Fibroblast of lung (primary cell): ENCODE data around the gene ZNF697. TPM values are rescaled to one million over a fixed set of nuclear protein-coding genes. Genes with fewer than 3 reads are reported as not detected.

ENCODE experiments used
- DNase-seq, 2 donors: peaks; one replicate each; pipeline versions ENCODE4 v3.0.0 to v3.0.0-alpha.2; 2010; ENCODE audit warnings: low read depth in 2 of 2
- H2AFZ ChIP-seq: 2 replicates; pipeline ENCODE4 v1.5.1; 2012; ENCODE audit warnings: low read length, control low read depth, inconsistent platforms
- H3K27ac ChIP-seq: 2 replicates; pipeline ENCODE4 v1.5.1; 2011; ENCODE audit warnings: low read length, control low read depth; ENCODE audit not compliant: insufficient read depth
- H3K27me3 ChIP-seq: 2 replicates; pipeline ENCODE4 v1.5.1; 2011; ENCODE audit warnings: mild to moderate bottlenecking, low read length; ENCODE audit not compliant: control insufficient read depth, insufficient read depth
- H3K36me3 ChIP-seq: 2 replicates; pipeline ENCODE4 v1.5.1; 2011; ENCODE audit warnings: low read length; ENCODE audit not compliant: control insufficient read depth, insufficient read depth
- H3K4me1 ChIP-seq: 2 replicates; pipeline ENCODE4 v1.5.1; 2011; ENCODE audit warnings: low read length; ENCODE audit not compliant: control insufficient read depth, insufficient read depth; ENCODE audit errors: extremely low read depth
- H3K4me2 ChIP-seq: 2 replicates; pipeline ENCODE4 v1.5.1; 2011; ENCODE audit warnings: low read length, control low read depth; ENCODE audit not compliant: insufficient read depth; ENCODE audit errors: extremely low read depth
- H3K4me3 ChIP-seq, 4 experiments: fragments of 200-600 bp in 1 of 4; sonication (generic) in 1 of 4; replicated peaks in 1 of 4; 2 replicates each; pipeline ENCODE4 v1.5.1; 2011 to 2016; ENCODE audit warnings: low read length in 4 of 4, low read depth in 3 of 4, mild to moderate bottlenecking in 3 of 4, control low read depth in 2 of 4, inconsistent platforms in 1 of 4, mixed read lengths in 1 of 4; ENCODE audit not compliant: insufficient read depth in 1 of 4; ENCODE audit errors: control extremely low read depth in 1 of 4
- H3K79me2 ChIP-seq: 2 replicates; pipeline ENCODE4 v1.5.1; 2012; ENCODE audit warnings: mild to moderate bottlenecking, low read length, inconsistent platforms; ENCODE audit not compliant: control insufficient read depth, insufficient read depth
- H3K9ac ChIP-seq: 2 replicates; pipeline ENCODE4 v1.5.1; 2011; ENCODE audit warnings: mild to moderate bottlenecking, low read length, control low read depth; ENCODE audit not compliant: insufficient read depth
- H3K9me3 ChIP-seq: 2 replicates; pipeline ENCODE4 v1.5.1; 2012; ENCODE audit warnings: low read depth, low read length; ENCODE audit not compliant: control insufficient read depth, insufficient read depth
- H4K20me1 ChIP-seq: 2 replicates; pipeline ENCODE4 v1.5.1; 2011; ENCODE audit warnings: low read length; ENCODE audit not compliant: control insufficient read depth, insufficient read depth; ENCODE audit errors: extremely low read depth
- CTCF ChIP-seq, 2 donors: IDR thresholded peaks in 1 of 2; conservative IDR thresholded peaks in 1 of 2; 1 replicate in 1 of 2; 2 replicates in 1 of 2; pipeline ENCODE4 v1.5.1; 2011 to 2012; ENCODE audit warnings: low read length in 2 of 2, control low read depth in 1 of 2, inconsistent platforms in 1 of 2, low read depth in 1 of 2, mild to moderate bottlenecking in 1 of 2
- EZH2 ChIP-seq: IDR thresholded peaks from 2 replicates; pipeline ENCODE4 v1.5.1; 2012; ENCODE audit warnings: low read length, control low read depth, mild to moderate bottlenecking; ENCODE audit errors: missing control alignments
- polyA plus RNA-seq, 2 donors: library from polyadenylated mRNA; depleted of rRNA in 1 of 2; stranded (reverse) in 1 of 2; unstranded in 1 of 2; fragments of >200 nt; gene quantifications; 2 replicates each; pipeline ENCODE4 v1.2.1, GENCODE V29; 2011 to 2012; ENCODE audit warnings: missing spikeins in 1 of 2
- total RNA-seq: library from RNA; depleted of rRNA; stranded (reverse); fragments of >200 nt; gene quantifications from 2 replicates; pipeline ENCODE4 v1.2.1, GENCODE V29; 2014

Gene ZNF697
- total and polyA plus RNA-seq, 2 donors (not counting 1 experiment from before 2014, with no cell fraction given), result 9.6 to 23.0 TPM

DNA sequence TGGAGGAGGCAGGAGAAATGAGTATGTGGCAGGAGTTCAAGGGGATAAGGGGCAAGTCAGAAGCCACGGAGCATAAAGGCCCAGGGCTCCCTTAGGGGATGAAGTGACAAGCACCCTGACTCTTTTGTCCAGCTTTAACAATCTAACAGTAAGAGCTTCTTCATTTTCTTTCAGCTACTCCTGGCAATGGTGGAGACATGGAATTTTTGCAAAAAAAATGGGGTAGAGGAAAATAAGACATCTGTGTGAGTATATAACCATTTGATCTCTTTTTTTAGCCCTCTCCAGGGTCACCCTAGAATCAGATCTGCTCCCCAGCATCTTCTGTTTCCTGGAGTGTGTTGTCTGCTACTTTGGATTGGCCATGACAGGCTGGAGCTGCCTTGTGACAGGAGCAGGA, 47.1 kb downstream of the ZNF697 start:
- Histone ChIP-seq H3K36me3 (no peaks in the 10 kb centered on the region), H4K20me1 (no peaks in the 10 kb centered on the region), H3K4me3 (no peak overlapping the region), H3K27ac (no peak overlapping the region), H3K9me3 (no peaks in the 10 kb centered on the region), H3K79me2 (no peaks in the 10 kb centered on the region), H2AFZ (no peak overlapping the region), H3K27me3 (no peaks in the 10 kb centered on the region), H3K4me2 (no peak overlapping the region), H3K4me1 (no peaks in the 10 kb centered on the region), H3K9ac (no peak overlapping the region)
- no peak for DNase-seq
- TF ChIP-seq EZH2 (no peak), CTCF (conservative IDR thresholded peaks at IDR 0.05 in 1 of 2, IDR thresholded peaks at IDR 0.05 in 1 of 2; ENCODE audit: low read depth in 1 of 2, low read length in 2 of 2) (no peak)

DNA sequence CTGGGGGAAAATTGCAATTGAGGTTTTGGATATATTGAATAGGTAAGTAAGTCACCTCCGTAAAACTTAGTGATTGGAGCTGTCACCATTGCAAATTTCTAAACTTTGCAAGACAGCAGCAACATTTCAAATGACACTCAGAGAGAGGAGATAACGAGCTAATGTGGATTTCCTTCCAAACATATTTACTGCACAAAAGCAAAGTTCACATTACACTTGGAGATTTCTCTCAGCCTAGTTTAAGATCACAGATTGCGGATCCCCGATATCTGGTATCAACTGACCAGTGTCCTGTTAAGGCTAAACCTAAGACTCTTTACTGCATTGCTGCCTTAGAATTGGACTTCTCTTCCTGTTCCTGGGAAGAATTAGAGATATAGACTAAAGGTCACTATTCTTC, 47.5 kb downstream of the ZNF697 start:
- Histone ChIP-seq H2AFZ (no peak overlapping the region), H3K36me3 (no peaks in the 10 kb centered on the region), H3K27me3 (no peaks in the 10 kb centered on the region), H3K4me2 (no peak overlapping the region), H3K79me2 (no peaks in the 10 kb centered on the region), H3K27ac (no peak overlapping the region), H3K4me1 (no peaks in the 10 kb centered on the region), H4K20me1 (no peaks in the 10 kb centered on the region), H3K4me3 (no peak overlapping the region), H3K9me3 (no peaks in the 10 kb centered on the region), H3K9ac (no peak overlapping the region)
- no peak for DNase-seq
- TF ChIP-seq CTCF (conservative IDR thresholded peaks at IDR 0.05 in 1 of 2, IDR thresholded peaks at IDR 0.05 in 1 of 2; ENCODE audit: low read depth in 1 of 2, low read length in 2 of 2), result no peak
- TF ChIP-seq EZH2, result no peak

DNA sequence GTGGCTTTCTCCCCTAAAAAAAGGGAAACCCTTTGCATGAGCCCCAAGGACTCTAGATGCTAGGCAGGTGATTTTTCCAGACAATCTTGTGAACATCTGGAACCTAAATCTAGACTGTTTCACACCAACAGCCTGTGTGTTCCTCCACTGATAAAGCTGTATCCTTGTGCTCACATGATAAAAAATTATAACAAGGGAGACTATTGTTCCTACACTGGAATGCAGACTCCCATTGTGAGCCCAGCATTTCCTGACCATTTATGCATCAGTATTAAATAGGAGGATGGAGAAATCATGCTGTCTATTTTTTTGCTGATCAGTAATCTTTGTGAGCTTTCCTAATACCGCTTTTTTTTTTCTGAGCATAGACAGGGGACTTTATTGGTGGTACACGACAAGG, 52.5 kb downstream of the ZNF697 start:
- H3K36me3 ChIP-seq, result no peaks in the 10 kb centered on the region
- H3K4me3 ChIP-seq, result no peak overlapping the region
- no peaks in the 10 kb centered on the region for H3K27me3 ChIP-seq
- no peak overlapping the region for H2AFZ ChIP-seq
- TF ChIP-seq CTCF (conservative IDR thresholded peaks at IDR 0.05 in 1 of 2, IDR thresholded peaks at IDR 0.05 in 1 of 2; ENCODE audit: low read depth in 1 of 2, low read length in 2 of 2) (no peak), EZH2 (no peak)
- no peaks in the 10 kb centered on the region for H3K4me1 ChIP-seq
- no peaks in the 10 kb centered on the region for H3K79me2 ChIP-seq
- no peak overlapping the region for H3K9ac ChIP-seq
- no peak overlapping the region for H3K4me2 ChIP-seq
- no peak overlapping the region for H3K27ac ChIP-seq
- H3K9me3 ChIP-seq, result no peaks in the 10 kb centered on the region
- no peaks in the 10 kb centered on the region for H4K20me1 ChIP-seq
- no peak for DNase-seq
